ENCODE results near the gene DAAM1.

DNA sequence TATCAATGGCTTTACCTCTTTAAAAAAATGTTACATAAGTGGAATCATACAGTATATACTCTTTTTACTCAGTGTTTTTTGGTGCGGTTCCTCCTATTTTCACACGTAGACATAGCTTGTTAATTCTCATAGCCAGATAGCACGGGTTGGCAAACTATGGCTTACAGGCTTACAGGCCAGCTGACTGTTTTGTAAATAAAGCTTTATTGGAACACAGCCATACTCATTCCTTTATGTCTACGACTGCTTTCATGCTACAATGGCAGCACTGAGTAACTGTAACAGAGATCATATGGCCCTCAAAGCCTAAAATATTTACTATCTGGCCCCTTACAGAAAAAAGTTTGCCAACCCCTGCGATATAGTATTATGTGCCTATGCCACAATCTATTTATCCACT is 5.8 kb upstream of the DAAM1 start:
- TF ChIP-seq, protein P1, sequence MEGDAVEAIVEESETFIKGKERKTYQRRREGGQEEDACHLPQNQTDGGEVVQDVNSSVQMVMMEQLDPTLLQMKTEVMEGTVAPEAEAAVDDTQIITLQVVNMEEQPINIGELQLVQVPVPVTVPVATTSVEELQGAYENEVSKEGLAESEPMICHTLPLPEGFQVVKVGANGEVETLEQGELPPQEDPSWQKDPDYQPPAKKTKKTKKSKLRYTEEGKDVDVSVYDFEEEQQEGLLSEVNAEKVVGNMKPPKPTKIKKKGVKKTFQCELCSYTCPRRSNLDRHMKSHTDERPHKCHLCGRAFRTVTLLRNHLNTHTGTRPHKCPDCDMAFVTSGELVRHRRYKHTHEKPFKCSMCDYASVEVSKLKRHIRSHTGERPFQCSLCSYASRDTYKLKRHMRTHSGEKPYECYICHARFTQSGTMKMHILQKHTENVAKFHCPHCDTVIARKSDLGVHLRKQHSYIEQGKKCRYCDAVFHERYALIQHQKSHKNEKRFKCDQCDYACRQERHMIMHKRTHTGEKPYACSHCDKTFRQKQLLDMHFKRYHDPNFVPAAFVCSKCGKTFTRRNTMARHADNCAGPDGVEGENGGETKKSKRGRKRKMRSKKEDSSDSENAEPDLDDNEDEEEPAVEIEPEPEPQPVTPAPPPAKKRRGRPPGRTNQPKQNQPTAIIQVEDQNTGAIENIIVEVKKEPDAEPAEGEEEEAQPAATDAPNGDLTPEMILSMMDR (IDR thresholded peaks at IDR 0.05) = no peak
- no peak for TF ChIP-seq POLR2A (IDR thresholded peaks at IDR 0.05)

Measured in thyroid gland (tissue), 4 donors.